ENCODE measurements around the gene AFDN. TPM values are rescaled to one million over a fixed set of nuclear protein-coding genes. Genes with fewer than 3 reads are reported as not detected.

The AFDN gene
- total RNA-seq, 4 donors from 2014 or later, result 134 to 179 (median 144) TPM

GRCh38 chr6:167930295-167930694 lies 103.6 kb downstream of the AFDN start:
- peaks cover 0 to 38% (median 2%) of the 10 kb centered on the region in 3 donors for H3K36me3 ChIP-seq
- no peak for TF ChIP-seq EP300 (IDR thresholded peaks at IDR 0.05)
- no peak for TF ChIP-seq POLR2A (IDR thresholded peaks at IDR 0.05)
- TF ChIP-seq CTCF (IDR thresholded peaks at IDR 0.05), result no peak

GRCh38 chr6:167932468-167933276 lies 106.0 kb downstream of the AFDN start:
- Histone ChIP-seq H3K27me3 (no peaks in the 10 kb centered on the region), H3K27ac (peak overlapping the region in 1 of 4 donors; percentile 51), H3K4me1 (peaks cover 0 to 22% (median 0%) of the 10 kb centered on the region in 4 donors), H3K9me3 (no peaks in the 10 kb centered on the region), H3K36me3 (peaks cover 0 to 19% (median 2%) of the 10 kb centered on the region in 3 donors), H3K4me3 (no peak overlapping the region)
- 60 to 66% methylated on average over 12 of the region's 12 CpGs for WGBS, 2 donors
- no peak for TF ChIP-seq POLR2A (IDR thresholded peaks at IDR 0.05)
- TF ChIP-seq EP300 (IDR thresholded peaks at IDR 0.05), result peak in 1 of 2 donors; percentile 18
- TF ChIP-seq CTCF (IDR thresholded peaks at IDR 0.05), result no peak
- DNase-seq (ENCODE audit: low spot score in 2 of 2), result no peak

More at GRCh38 chr6:167930295-167930694, 103.6 kb downstream of the AFDN start:
- 74 to 89% methylated on average over 3 of the region's 3 CpGs for WGBS, 2 donors
- no peaks in the 10 kb centered on the region for H3K27me3 ChIP-seq
- no peak overlapping the region for H3K27ac ChIP-seq
- no peak for DNase-seq (ENCODE audit: low spot score in 2 of 2)
- no peaks in the 10 kb centered on the region for H3K9me3 ChIP-seq
- no peak overlapping the region for H3K4me3 ChIP-seq
- peaks cover 0 to 22% (median 0%) of the 10 kb centered on the region in 4 donors for H3K4me1 ChIP-seq

GRCh38 chr6:167933290-167933689 lies 106.6 kb downstream of the AFDN start:
- Histone ChIP-seq H3K36me3 (peaks cover 0 to 15% (median 2%) of the 10 kb centered on the region in 3 donors), H3K4me3 (no peak overlapping the region), H3K9me3 (no peaks in the 10 kb centered on the region), H3K27ac (no peak overlapping the region), H3K27me3 (no peaks in the 10 kb centered on the region), H3K4me1 (peaks cover 0 to 22% (median 0%) of the 10 kb centered on the region in 4 donors)
- DNase-seq (ENCODE audit: low spot score in 2 of 2), result no peak
- TF ChIP-seq EP300 (IDR thresholded peaks at IDR 0.05) (no peak), CTCF (IDR thresholded peaks at IDR 0.05) (no peak), POLR2A (IDR thresholded peaks at IDR 0.05) (no peak)
- 49 to 62% methylated on average over 3 of the region's 3 CpGs for WGBS, 2 donors

- 92 to 98% methylated on average over 7 of the region's 7 CpGs for WGBS, 2 donors
- Histone ChIP-seq H3K27me3 (no peaks in the 10 kb centered on the region), H3K36me3 (peaks cover 0 to 9% (median 0%) of the 10 kb centered on the region in 3 donors), H3K4me1 (peaks cover 0 to 22% (median 0%) of the 10 kb centered on the region in 4 donors), H3K4me3 (no peak overlapping the region), H3K27ac (peak overlapping the region in 1 of 4 donors; percentile 57), H3K9me3 (no peaks in the 10 kb centered on the region)
- no peak for TF ChIP-seq POLR2A (IDR thresholded peaks at IDR 0.05)
- TF ChIP-seq CTCF (IDR thresholded peaks at IDR 0.05), result no peak
- no peak for TF ChIP-seq EP300 (IDR thresholded peaks at IDR 0.05)
- DNase-seq (ENCODE audit: low spot score in 2 of 2), result no peak
These were observed 107.1 kb downstream of the AFDN start for GRCh38 chr6:167933847-167934246.

- peak overlapping the region in 2 of 4 donors; percentile 5 to 57 for H3K27ac ChIP-seq
- no peaks in the 10 kb centered on the region for H3K9me3 ChIP-seq
These were observed 107.7 kb downstream of the AFDN start for GRCh38 chr6:167934426-167934864.

More at GRCh38 chr6:167934426-167934864, 107.7 kb downstream of the AFDN start:
- Histone ChIP-seq H3K4me1 (peaks cover 0 to 22% (median 0%) of the 10 kb centered on the region in 4 donors), H3K27me3 (no peaks in the 10 kb centered on the region), H3K4me3 (no peak overlapping the region), H3K36me3 (peaks cover 0 to 7% (median 0%) of the 10 kb centered on the region in 3 donors)
- no peak for DNase-seq (ENCODE audit: low spot score in 2 of 2)
- no peak for TF ChIP-seq EP300 (IDR thresholded peaks at IDR 0.05)
- TF ChIP-seq POLR2A (IDR thresholded peaks at IDR 0.05), result no peak
- TF ChIP-seq CTCF (IDR thresholded peaks at IDR 0.05), result no peak
- 71% methylated on average over 7 of the region's 7 CpGs for WGBS, 2 donors
